ENCODE measurements around the gene CGGBP1.

- TF ChIP-seq CTCF (IDR thresholded peaks at IDR 0.05) (no peak), EZH2 (IDR thresholded peaks at IDR 0.05; ENCODE audit: borderline replicate concordance, insufficient read depth, low read depth, low read length, poor library complexity, severe bottlenecking) (no peak)
Observed at GRCh38 chr3:88046766-88047165, 12.0 kb downstream of the CGGBP1 start.
